Thoracic aorta (tissue), 2 donors: ENCODE measurements around the gene ADCY5. TPM values are rescaled to one million over a fixed set of nuclear protein-coding genes. Genes with fewer than 3 reads are reported as not detected.

ENCODE experiments used
- ATAC-seq: fragments of 150-250 bp; one replicate; pipeline ENCODE4 v1.8.0; 2017; ENCODE audit warnings: low read depth; ENCODE audit not compliant: insufficient number of reproducible peaks, low FRiP score
- DNase-seq: peaks from one replicate; pipeline ENCODE4 v3.0.0-alpha.2; 2020; ENCODE audit warnings: low spot score
- H3K27ac ChIP-seq, 2 donors: fragments of 200-600 bp; sonication (generic); 1 replicate in 1 of 2; 2 replicates in 1 of 2; pipeline ENCODE4 v1.5.1; 2016; ENCODE audit warnings: mild to moderate bottlenecking in 2 of 2, moderate library complexity in 2 of 2
- H3K27me3 ChIP-seq: fragments of 200-600 bp; sonication (generic); replicated peaks from 2 replicates; pipeline ENCODE4 v1.6.0; 2016; ENCODE audit warnings: mild to moderate bottlenecking; ENCODE audit not compliant: insufficient read depth
- H3K36me3 ChIP-seq: fragments of 200-600 bp; sonication (generic); one replicate; pipeline ENCODE4 v1.5.1; 2016
- H3K4me1 ChIP-seq, 2 donors: fragments of 200-600 bp; sonication (generic); 1 replicate in 1 of 2; 2 replicates in 1 of 2; pipeline versions ENCODE4 v1.5.1 to v1.6.0; 2016; ENCODE audit warnings: low read depth in 2 of 2, mild to moderate bottlenecking in 1 of 2; ENCODE audit not compliant: control insufficient read depth in 1 of 2
- H3K4me3 ChIP-seq: fragments of 200-600 bp; sonication (generic); 2 replicates; pipeline ENCODE4 v1.5.1; 2016; ENCODE audit warnings: mild to moderate bottlenecking
- H3K9me3 ChIP-seq: fragments of 200-600 bp; sonication (generic); 2 replicates; pipeline ENCODE4 v1.5.1; 2016
- CTCF ChIP-seq: fragments of 200-600 bp; sonication (generic); IDR thresholded peaks from one replicate; pipeline ENCODE4 v1.5.1; 2019; ENCODE audit warnings: antibody characterized with exemption
- total RNA-seq, 2 donors: library from RNA; depleted of rRNA; stranded (reverse); fragments of >200 nt; gene quantifications; one replicate each; pipeline versions ENCODE4 v1.1.0 to v1.2.3, GENCODE V29; 2016

Gene ADCY5
- total RNA-seq, 2 donors from 2014 or later = 104 to 123 TPM

- H3K9me3 ChIP-seq = no peaks in the 10 kb centered on the region
- TF ChIP-seq CTCF = peak; percentile 55
- no peaks in the 10 kb centered on the region for H3K27me3 ChIP-seq
- DNase-seq = no peak
- peak overlapping the region; percentile 5 to 54 for H3K27ac ChIP-seq
- no peaks in the 10 kb centered on the region for H3K36me3 ChIP-seq
- peaks cover 4 to 66% of the 10 kb centered on the region in 2 donors for H3K4me1 ChIP-seq
- no peak for ATAC-seq
- no peak overlapping the region for H3K4me3 ChIP-seq
Observed at GRCh38 chr3:123365450-123366143, 83.3 kb downstream of the ADCY5 start.

- ATAC-seq = no peak
- Histone ChIP-seq H3K27ac (peak overlapping the region in 1 of 2 donors; percentile 33), H3K4me3 (no peak overlapping the region), H3K9me3 (no peaks in the 10 kb centered on the region), H3K4me1 (peaks cover 3 to 27% of the 10 kb centered on the region in 2 donors), H3K27me3 (no peaks in the 10 kb centered on the region), H3K36me3 (no peaks in the 10 kb centered on the region)
- DNase-seq = no peak
- TF ChIP-seq CTCF = no peak
Observed at GRCh38 chr3:123361071-123361470, 87.8 kb downstream of the ADCY5 start.

- Histone ChIP-seq H3K4me1 (peaks cover 16 to 24% of the 10 kb centered on the region in 2 donors), H3K36me3 (no peaks in the 10 kb centered on the region), H3K4me3 (no peak overlapping the region), H3K9me3 (no peaks in the 10 kb centered on the region), H3K27ac (no peak overlapping the region), H3K27me3 (no peaks in the 10 kb centered on the region)
- DNase-seq (no peak), ATAC-seq (no peak)
- TF ChIP-seq CTCF = no peak
Observed at GRCh38 chr3:123357275-123357674, 91.6 kb downstream of the ADCY5 start.

- Histone ChIP-seq H3K36me3 (no peaks in the 10 kb centered on the region), H3K27ac (peak overlapping the region; percentile 75 to 80), H3K27me3 (no peaks in the 10 kb centered on the region), H3K9me3 (no peaks in the 10 kb centered on the region), H3K4me3 (no peak overlapping the region), H3K4me1 (peaks cover 32 to 59% of the 10 kb centered on the region in 2 donors)
- ATAC-seq (no peak), DNase-seq (no peak)
- TF ChIP-seq CTCF = no peak
Observed at GRCh38 chr3:123353850-123354233, 95.0 kb downstream of the ADCY5 start.

- TF ChIP-seq CTCF = no peak
- Histone ChIP-seq H3K27ac (peak overlapping the region; percentile 75 to 80), H3K36me3 (no peaks in the 10 kb centered on the region), H3K27me3 (no peaks in the 10 kb centered on the region), H3K4me3 (peak overlapping the region; percentile 38), H3K9me3 (no peaks in the 10 kb centered on the region), H3K4me1 (peaks cover 32 to 64% of the 10 kb centered on the region in 2 donors)
- DNase-seq = no peak
- no peak for ATAC-seq
Observed at GRCh38 chr3:123353227-123353849, 95.6 kb downstream of the ADCY5 start.
